H9 (cell line): ENCODE results near the gene KHK. TPM values are rescaled to one million over a fixed set of nuclear protein-coding genes. Genes with fewer than 3 reads are reported as not detected.

Source experiments
- DNase-seq: peaks from one replicate; pipeline ENCODE4 v3.0.0-alpha.2; 2017
- H2AFZ ChIP-seq: one replicate; pipeline ENCODE4 v1.6.1; 2013; ENCODE audit warnings: mild to moderate bottlenecking, low read length, control low read depth, moderate library complexity
- H2AK5ac ChIP-seq: 2 replicates; pipeline ENCODE4 v1.6.1; 2013; ENCODE audit warnings: low read length, control low read depth, mixed read lengths; ENCODE audit not compliant: insufficient read length
- H2BK120ac ChIP-seq: one replicate; pipeline ENCODE4 v1.6.1; 2013; ENCODE audit warnings: low read depth, mild to moderate bottlenecking, low read length, control low read depth, inconsistent platforms; ENCODE audit not compliant: poor library complexity, severe bottlenecking
- H2BK12ac ChIP-seq: 2 replicates; pipeline ENCODE4 v1.6.1; 2013; ENCODE audit warnings: low read length, control low read depth, mixed read lengths, low read depth; ENCODE audit not compliant: insufficient read length
- H2BK15ac ChIP-seq: 2 replicates; pipeline ENCODE4 v1.6.1; 2013; ENCODE audit warnings: low read depth, low read length, control low read depth
- H2BK20ac ChIP-seq: one replicate; pipeline ENCODE4 v1.6.1; 2013; ENCODE audit warnings: low read depth, mild to moderate bottlenecking, low read length, control low read depth, inconsistent platforms; ENCODE audit not compliant: poor library complexity, severe bottlenecking
- H2BK5ac ChIP-seq: 2 replicates; pipeline ENCODE4 v1.6.1; 2013; ENCODE audit warnings: low read length, control low read depth, mixed read lengths; ENCODE audit not compliant: insufficient read length
- H3K14ac ChIP-seq: 2 replicates; pipeline ENCODE4 v1.6.1; 2013; ENCODE audit warnings: low read length, control low read depth; ENCODE audit not compliant: insufficient read depth
- H3K18ac ChIP-seq: 2 replicates; pipeline ENCODE4 v1.6.1; 2013; ENCODE audit warnings: low read depth, mild to moderate bottlenecking, mixed read lengths, low read length, control low read depth; ENCODE audit not compliant: insufficient read length
- H3K23ac ChIP-seq: 2 replicates; pipeline ENCODE4 v1.6.1; 2013; ENCODE audit warnings: low read length, control low read depth, mixed read lengths, low read depth; ENCODE audit not compliant: insufficient read length
- H3K23me2 ChIP-seq: 2 replicates; pipeline ENCODE4 v1.6.1; 2013; ENCODE audit warnings: low read depth, mild to moderate bottlenecking, mixed read lengths, low read length, control low read depth; ENCODE audit not compliant: insufficient read length, poor library complexity, severe bottlenecking
- H3K27ac ChIP-seq: 2 replicates; pipeline ENCODE4 v1.5.1; 2013; ENCODE audit warnings: low read length, control low read depth, mixed read lengths, low read depth; ENCODE audit not compliant: insufficient read length
- H3K27me3 ChIP-seq: 2 replicates; pipeline ENCODE4 v1.6.1; 2013; ENCODE audit warnings: low read length, control low read depth, inconsistent platforms; ENCODE audit not compliant: insufficient read depth
- H3K4ac ChIP-seq: 2 replicates; pipeline ENCODE4 v1.6.1; 2013; ENCODE audit warnings: low read depth, mild to moderate bottlenecking, control low read depth, inconsistent platforms, low read length, moderate library complexity
- H3K4me1 ChIP-seq: 2 replicates; pipeline ENCODE4 v1.6.1; 2013; ENCODE audit warnings: low read length, control low read depth, inconsistent platforms; ENCODE audit not compliant: insufficient read depth
- H3K4me2 ChIP-seq: 2 replicates; pipeline ENCODE4 v1.6.1; 2013; ENCODE audit warnings: low read length, control low read depth, mixed read lengths; ENCODE audit not compliant: insufficient read length, insufficient read depth
- H3K56ac ChIP-seq: 2 replicates; pipeline ENCODE4 v1.6.1; 2013; ENCODE audit warnings: low read depth, mild to moderate bottlenecking, mixed read lengths, low read length, control low read depth; ENCODE audit not compliant: insufficient read length
- H3K79me1 ChIP-seq: 2 replicates; pipeline ENCODE4 v1.6.1; 2013; ENCODE audit warnings: low read depth, mild to moderate bottlenecking, moderate library complexity, low read length, control low read depth, inconsistent platforms; ENCODE audit not compliant: insufficient read depth, poor library complexity, severe bottlenecking
- H3K79me2 ChIP-seq: 2 replicates; pipeline ENCODE4 v1.6.1; 2013; ENCODE audit warnings: low read length, control low read depth, inconsistent platforms; ENCODE audit not compliant: insufficient read depth
- H3K9ac ChIP-seq: 2 replicates; pipeline ENCODE4 v1.6.1; 2013; ENCODE audit warnings: low read length, control low read depth, mixed read lengths; ENCODE audit not compliant: insufficient read length; ENCODE audit errors: extremely low read depth
- H3K9me3 ChIP-seq: one replicate; pipeline ENCODE4 v1.6.1; 2013; ENCODE audit warnings: low read depth, low read length, inconsistent platforms; ENCODE audit not compliant: control insufficient read depth
- H3T11ph ChIP-seq: one replicate; pipeline ENCODE4 v1.6.1; 2013; ENCODE audit warnings: mild to moderate bottlenecking, low read length, control low read depth, inconsistent platforms
- H4K20me1 ChIP-seq: one replicate; pipeline ENCODE4 v1.6.1; 2013; ENCODE audit not compliant: control insufficient read depth, insufficient read length, insufficient read depth
- H4K5ac ChIP-seq: 2 replicates; pipeline ENCODE4 v1.6.1; 2013; ENCODE audit warnings: low read depth, mild to moderate bottlenecking, mixed read lengths, low read length, control low read depth; ENCODE audit not compliant: insufficient read length
- H4K8ac ChIP-seq: replicated peaks from 2 replicates; pipeline ENCODE4 v1.6.1; 2013; ENCODE audit warnings: low read length, control low read depth, mixed read lengths, low read depth; ENCODE audit not compliant: insufficient read length
- H4K91ac ChIP-seq: 2 replicates; pipeline ENCODE4 v1.6.1; 2013; ENCODE audit warnings: low read depth, mild to moderate bottlenecking, moderate library complexity, mixed read lengths, low read length, control low read depth; ENCODE audit not compliant: insufficient read length
- H3K27ac Mint-ChIP-seq, 3 experiments: 2 replicates in 2 of 3; 3 replicates in 1 of 3; pipeline ENCODE4 v1.8.0; 2020 to 2021; ENCODE audit warnings: mixed read lengths in 3 of 3, mild to moderate bottlenecking in 1 of 3, moderate library complexity in 1 of 3
- H3K27me3 Mint-ChIP-seq: 2 replicates; pipeline ENCODE4 v1.8.0; 2021; ENCODE audit warnings: low read depth, mild to moderate bottlenecking, moderate library complexity, mixed read lengths
- H3K36me3 Mint-ChIP-seq, 3 experiments: 2 replicates in 2 of 3; 3 replicates in 1 of 3; pipeline ENCODE4 v1.8.0; 2020 to 2021; ENCODE audit warnings: low read depth in 3 of 3, mixed read lengths in 3 of 3; ENCODE audit not compliant: insufficient read depth in 1 of 3
- H3K4me1 Mint-ChIP-seq, 2 experiments: 2 replicates each; pipeline ENCODE4 v1.8.0; 2020; ENCODE audit warnings: mixed read lengths in 2 of 2
- H3K4me3 Mint-ChIP-seq, 2 experiments: 2 replicates in 1 of 2; 3 replicates in 1 of 2; pipeline ENCODE4 v1.8.0; 2020 to 2021; ENCODE audit warnings: mild to moderate bottlenecking in 2 of 2, mixed read lengths in 2 of 2, moderate library complexity in 1 of 2
- H3K9me3 Mint-ChIP-seq, 2 experiments: 2 replicates in 1 of 2; 3 replicates in 1 of 2; pipeline ENCODE4 v1.8.0; 2020; ENCODE audit warnings: mild to moderate bottlenecking in 2 of 2, mixed read lengths in 2 of 2, moderate library complexity in 1 of 2
- WGBS: extraction: QIAGEN DNeasy Blood & Tissue Kit; methylation state at CpG from one replicate; pipeline ENCODE4 v1.1.7; 2013; ENCODE audit warnings: missing lambda C conversion rate, low lambda C conversion rate, mixed read lengths; ENCODE audit not compliant: insufficient read length; ENCODE audit errors: extremely low coverage; 5-methylcytosine and 5-hydroxymethylcytosine counted together
- total RNA-seq: library from RNA; stranded (reverse); gene quantifications from 2 replicates; pipeline ENCODE4 v1.2.1, GENCODE V29; 2021
- TF ChIP-seq, protein P1 (sequence below): fragments of 200-600 bp; sonication (generic); conservative IDR thresholded peaks from 3 replicates; pipeline ENCODE4 v1.8.0; 2021; ENCODE audit warnings: antibody characterized with exemption, mild to moderate bottlenecking

KHK gene
- total RNA-seq, 1 experiment from 2014 or later: 12.1 TPM

DNA sequence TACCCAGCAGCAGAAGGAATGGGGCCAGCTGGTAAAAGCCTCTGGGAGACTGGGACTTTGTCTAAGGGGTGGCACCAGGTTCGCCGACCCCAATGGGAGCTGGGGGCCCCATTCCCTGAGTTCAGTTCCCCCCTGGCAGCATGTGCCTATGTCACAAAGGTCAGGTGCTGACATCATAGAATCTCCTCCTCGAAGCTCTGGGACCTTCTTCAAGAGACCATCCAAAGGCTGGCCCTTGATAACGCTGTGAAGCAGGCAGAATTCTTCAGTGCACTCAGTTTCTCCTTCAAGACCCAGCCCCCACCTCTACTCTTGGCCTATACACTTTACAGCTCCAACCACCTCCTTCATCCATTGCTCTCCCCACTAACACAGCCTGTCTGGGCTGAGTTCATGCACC lies 52.7 kb downstream of the KHK start, which contains the start of gene PRR30:
TSS of gene PRR30 (minus strand) at position 101 of the 400 bp plus-strand sequence. CDS start 1,081 bp downstream, outside the sequence.
- no peaks in the 10 kb centered on the region for H3K79me1 ChIP-seq
- H3K79me2 ChIP-seq: no peaks in the 10 kb centered on the region
- no peak within 1 kb of the TSS for H2BK15ac ChIP-seq
- no peak for DNase-seq
- no peak within 1 kb of the TSS for H2BK120ac ChIP-seq
- Mint-ChIP-seq H3K36me3 (no peaks in the 10 kb centered on the region), H3K4me1 (no peaks in the 10 kb centered on the region), H3K4me3 (no peak within 1 kb of the TSS), H3K9me3 (no peaks in the 10 kb centered on the region; a peak in 1 of 5 replicates), H3K27me3 (peaks cover 20% of the 10 kb centered on the region), H3K27ac (no peak within 1 kb of the TSS; a peak in 1 of 7 replicates)
- no peaks in the 10 kb centered on the region for H4K20me1 ChIP-seq
- H3K27me3 ChIP-seq: no peaks in the 10 kb centered on the region
- no peak within 1 kb of the TSS for H3K4me2 ChIP-seq
- H4K8ac ChIP-seq: no peak within 1 kb of the TSS
- H2BK20ac ChIP-seq: no peak within 1 kb of the TSS
- H2BK12ac ChIP-seq: no peak within 1 kb of the TSS
- H2BK5ac ChIP-seq: no peak within 1 kb of the TSS
- H3T11ph ChIP-seq: no peak within 1 kb of the TSS
- H3K9me3 ChIP-seq: no peaks in the 10 kb centered on the region
- H3K56ac ChIP-seq: no peak within 1 kb of the TSS
- no peak within 1 kb of the TSS for H3K18ac ChIP-seq
- no peak within 1 kb of the TSS for H3K14ac ChIP-seq
- H3K4me1 ChIP-seq: no peaks in the 10 kb centered on the region
- no peak within 1 kb of the TSS for H3K23ac ChIP-seq
- no peaks in the 10 kb centered on the region for H3K23me2 ChIP-seq
- H2AFZ ChIP-seq: no peak within 1 kb of the TSS
- H4K5ac ChIP-seq: no peak within 1 kb of the TSS
- TF ChIP-seq, protein P1, sequence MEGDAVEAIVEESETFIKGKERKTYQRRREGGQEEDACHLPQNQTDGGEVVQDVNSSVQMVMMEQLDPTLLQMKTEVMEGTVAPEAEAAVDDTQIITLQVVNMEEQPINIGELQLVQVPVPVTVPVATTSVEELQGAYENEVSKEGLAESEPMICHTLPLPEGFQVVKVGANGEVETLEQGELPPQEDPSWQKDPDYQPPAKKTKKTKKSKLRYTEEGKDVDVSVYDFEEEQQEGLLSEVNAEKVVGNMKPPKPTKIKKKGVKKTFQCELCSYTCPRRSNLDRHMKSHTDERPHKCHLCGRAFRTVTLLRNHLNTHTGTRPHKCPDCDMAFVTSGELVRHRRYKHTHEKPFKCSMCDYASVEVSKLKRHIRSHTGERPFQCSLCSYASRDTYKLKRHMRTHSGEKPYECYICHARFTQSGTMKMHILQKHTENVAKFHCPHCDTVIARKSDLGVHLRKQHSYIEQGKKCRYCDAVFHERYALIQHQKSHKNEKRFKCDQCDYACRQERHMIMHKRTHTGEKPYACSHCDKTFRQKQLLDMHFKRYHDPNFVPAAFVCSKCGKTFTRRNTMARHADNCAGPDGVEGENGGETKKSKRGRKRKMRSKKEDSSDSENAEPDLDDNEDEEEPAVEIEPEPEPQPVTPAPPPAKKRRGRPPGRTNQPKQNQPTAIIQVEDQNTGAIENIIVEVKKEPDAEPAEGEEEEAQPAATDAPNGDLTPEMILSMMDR: no peak
- no peak within 1 kb of the TSS for H2AK5ac ChIP-seq
- no peak within 1 kb of the TSS for H3K27ac ChIP-seq
- H3K9ac ChIP-seq: no peak within 1 kb of the TSS
- no peak within 1 kb of the TSS for H4K91ac ChIP-seq
- WGBS: no CpG with 5 or more reads among the region's 4 CpGs
- no peak within 1 kb of the TSS for H3K4ac ChIP-seq
